Measurements from ENCODE around the gene DHX29. TPM values are rescaled to one million over a fixed set of nuclear protein-coding genes. Genes with fewer than 3 reads are reported as not detected.

Gene DHX29
- total and polyA plus RNA-seq, 8 donors = 4.2 to 13.7 (median 11.2) TPM

GRCh38 chr5:55306641-55307382, 682 bp downstream of the DHX29 start:
- peaks cover 22 to 56% (median 23%) of the 10 kb centered on the region in 3 donors for H3K4me1 ChIP-seq
- intact Hi-C loops (cut with DNase I) = no loop called here
- FAIRE-seq (no peak), ATAC-seq (peak; percentile 5 to 13 (median 9)), DNase-seq (no peak)
- peak overlapping the region; percentile 62 to 83 (median 78) for H3K4me3 ChIP-seq
- 2 to 3% methylated on average over 12 of the region's 12 CpGs for WGBS, 2 donors
- peak overlapping the region; percentile 88 to 97 (median 92) for H3K27ac ChIP-seq
- no peaks in the 10 kb centered on the region for H3K27me3 ChIP-seq
- H3K9me3 ChIP-seq = no peaks in the 10 kb centered on the region
- no peak for TF ChIP-seq CTCF (IDR thresholded peaks at IDR 0.05)
- H3K36me3 ChIP-seq = no peaks in the 10 kb centered on the region

- Histone ChIP-seq H3K36me3 (no peaks in the 10 kb centered on the region), H3K4me3 (peak overlapping the region in 1 of 4 donors; percentile 78), H3K27me3 (no peaks in the 10 kb centered on the region), H3K9me3 (no peaks in the 10 kb centered on the region), H3K4me1 (peaks cover 22 to 54% (median 23%) of the 10 kb centered on the region in 3 donors), H3K27ac (no peak overlapping the region)
- WGBS, 2 donors = 60 to 72% methylated on average over 4 of the region's 4 CpGs
- DNase-seq (no peak), FAIRE-seq (no peak), ATAC-seq (no peak)
- no peak for TF ChIP-seq CTCF (IDR thresholded peaks at IDR 0.05)
- intact Hi-C loops (cut with DNase I) = no loop called here
Observed at GRCh38 chr5:55305345-55305744, 2.1 kb downstream of the DHX29 start.

GRCh38 chr5:55304584-55304983, 2.9 kb downstream of the DHX29 start:
- H3K27ac ChIP-seq = no peak overlapping the region
- ATAC-seq = no peak
- DNase-seq = no peak
- TF ChIP-seq CTCF (IDR thresholded peaks at IDR 0.05) = no peak
- 49 to 53% methylated on average over 6 of the region's 6 CpGs for WGBS, 2 donors
- H3K36me3 ChIP-seq = no peaks in the 10 kb centered on the region
- H3K27me3 ChIP-seq = no peaks in the 10 kb centered on the region
- intact Hi-C loops (cut with DNase I) = no loop called here
- peaks cover 18 to 49% (median 23%) of the 10 kb centered on the region in 3 donors for H3K4me1 ChIP-seq
- no peaks in the 10 kb centered on the region for H3K9me3 ChIP-seq
- H3K4me3 ChIP-seq = no peak overlapping the region
- FAIRE-seq = no peak

GRCh38 chr5:55303238-55303690, 4.2 kb downstream of the DHX29 start:
- Histone ChIP-seq H3K27me3 (no peaks in the 10 kb centered on the region), H3K36me3 (no peaks in the 10 kb centered on the region), H3K27ac (peak overlapping the region in 2 of 4 donors; percentile 19 to 21), H3K9me3 (no peaks in the 10 kb centered on the region), H3K4me3 (no peak overlapping the region), H3K4me1 (peaks cover 13 to 38% (median 20%) of the 10 kb centered on the region in 3 donors)
- FAIRE-seq (no peak), DNase-seq (no peak), ATAC-seq (no peak)
- intact Hi-C loops (cut with DNase I) = no loop called here
- TF ChIP-seq CTCF (IDR thresholded peaks at IDR 0.05) = no peak
- 50 to 57% methylated on average over 4 of the region's 4 CpGs for WGBS, 2 donors

- no peak overlapping the region for H3K4me3 ChIP-seq
- intact Hi-C loops (cut with DNase I) = no loop called here
- ATAC-seq (no peak), FAIRE-seq (no peak), DNase-seq (no peak)
- WGBS, 2 donors = 97 to 100% methylated on average over 2 of the region's 2 CpGs
- no peak overlapping the region for H3K27ac ChIP-seq
- H3K4me1 ChIP-seq = peaks cover 6 to 31% (median 14%) of the 10 kb centered on the region in 3 donors
- TF ChIP-seq CTCF (IDR thresholded peaks at IDR 0.05) = no peak
- no peaks in the 10 kb centered on the region for H3K36me3 ChIP-seq
- H3K9me3 ChIP-seq = no peaks in the 10 kb centered on the region
- no peaks in the 10 kb centered on the region for H3K27me3 ChIP-seq
Observed at GRCh38 chr5:55300890-55301289, 6.6 kb downstream of the DHX29 start.

Data from pancreas (tissue), 10 donors.